K562 (cell line): ENCODE data around the gene PRSS57. TPM values are rescaled to one million over a fixed set of nuclear protein-coding genes. Genes with fewer than 3 reads are reported as not detected.

ENCODE experiments used
- ATAC-seq: fragments of 200-7000 bp; cut with Tn5 transposase; 3 replicates; pipeline ENCODE4 v1.9.1; 2020; ENCODE audit warnings: moderate library complexity
- BruUV-seq: library from RNA; stranded (reverse); fragments of 400-500 nt; replicated peaks from 2 replicates; lab custom pipeline; 2021; lab: Mats Ljungman, UMichigan
- CTCF ChIA-PET: fragments of 300-600 bp; formaldehyde crosslinking; extraction: SDS; loops from one replicate; lab custom pipeline; 2021; ENCODE audit warnings: low intra/inter-chr PET ratio; lab: Yijun Ruan, JAX
- POLR2A ChIA-PET: fragments of 300-600, 350-650 bp; sonication (Branson Sonifier 250); formaldehyde crosslinking; extraction: SDS; loops from one replicate; lab custom pipeline; 2021; ENCODE audit warnings: antibody characterized with exemption, inconsistent platforms; lab: Yijun Ruan, JAX
- DNase-seq, 4 experiments: peaks; one replicate each; pipeline versions ENCODE4 v3.0.0 to v3.0.0-alpha.2; 2011 to 2018; ENCODE audit warnings: low spot score in 3 of 4, mixed read lengths in 3 of 4; ENCODE audit errors: extremely low read depth in 1 of 4
- FAIRE-seq: peaks from 2 replicates; lab custom pipeline; 2011; peaks lifted over from hg19 to GRCh38; lab: Jason Lieb, UNC
- H2AFZ ChIP-seq: 2 replicates; pipeline ENCODE4 v1.6.0; 2011; ENCODE audit warnings: low read depth, low read length, control low read depth, inconsistent platforms
- H3K27ac ChIP-seq: fragments of 200-600 bp; 3 replicates; pipeline ENCODE4 v1.8.0; 2011; ENCODE audit warnings: low read depth, mild to moderate bottlenecking, control low read depth, inconsistent platforms, low read length, moderate library complexity, mixed read lengths; ENCODE audit errors: extremely low read depth
- H3K27me3 ChIP-seq, 2 experiments: fragments of 300-600 bp in 1 of 2; 2 replicates in 1 of 2; 3 replicates in 1 of 2; pipeline versions ENCODE4 v1.6.0 to v1.8.0; 2011; ENCODE audit warnings: inconsistent platforms in 2 of 2, low read length in 2 of 2, mild to moderate bottlenecking in 1 of 2, mixed read lengths in 1 of 2, moderate library complexity in 1 of 2; ENCODE audit not compliant: control insufficient read depth in 2 of 2, insufficient read depth in 2 of 2
- H3K36me3 ChIP-seq: fragments of 300-600 bp; 3 replicates; pipeline ENCODE4 v1.8.0; 2011; ENCODE audit warnings: mild to moderate bottlenecking, low read length, inconsistent platforms; ENCODE audit not compliant: control insufficient read depth, insufficient read depth
- H3K4me1 ChIP-seq, 2 experiments: fragments of 200-600 bp in 1 of 2; replicated peaks in 1 of 2; 2 replicates in 1 of 2; 3 replicates in 1 of 2; pipeline versions ENCODE4 v1.5.1 to v1.8.0; 2011; ENCODE audit warnings: inconsistent platforms in 2 of 2, low read length in 2 of 2, mild to moderate bottlenecking in 1 of 2, mixed read lengths in 1 of 2, moderate library complexity in 1 of 2; ENCODE audit not compliant: control insufficient read depth in 2 of 2, insufficient read depth in 2 of 2
- H3K4me2 ChIP-seq: 2 replicates; pipeline ENCODE4 v1.6.1; 2011; ENCODE audit warnings: low read length, control low read depth, inconsistent platforms, mixed read lengths; ENCODE audit not compliant: insufficient read depth
- H3K4me3 ChIP-seq: fragments of 200-600 bp; sonication (generic), shearing (Covaris generic); 2 replicates; pipeline ENCODE4 v1.5.1; 2016; ENCODE audit warnings: control low read depth, inconsistent platforms
- H3K79me2 ChIP-seq: fragments of 200-600 bp; 3 replicates; pipeline ENCODE4 v1.8.0; 2011; ENCODE audit warnings: low read length, inconsistent platforms; ENCODE audit not compliant: control insufficient read depth, insufficient read depth
- H3K9ac ChIP-seq, 2 experiments: 2 replicates each; pipeline versions ENCODE4 v1.6.0 to v1.6.1; 2011; ENCODE audit warnings: low read depth in 2 of 2, low read length in 2 of 2, control low read depth in 1 of 2, inconsistent platforms in 1 of 2, mild to moderate bottlenecking in 1 of 2, mixed read lengths in 1 of 2; ENCODE audit not compliant: insufficient read depth in 1 of 2
- H3K9me1 ChIP-seq: one replicate; pipeline ENCODE4 v1.6.0; 2011; ENCODE audit warnings: inconsistent platforms, mild to moderate bottlenecking, low read length, moderate library complexity; ENCODE audit not compliant: control insufficient read depth, insufficient read depth
- H3K9me3 ChIP-seq: replicated peaks from 2 replicates; pipeline ENCODE4 v1.5.1; 2011; ENCODE audit warnings: low read depth, low read length, inconsistent platforms; ENCODE audit not compliant: control insufficient read depth, insufficient read depth
- H4K20me1 ChIP-seq: replicated peaks from 2 replicates; pipeline ENCODE4 v1.6.1; 2011; ENCODE audit warnings: low read length, inconsistent platforms, mixed read lengths; ENCODE audit not compliant: control insufficient read depth, insufficient read depth
- NR2C1 ChIP-seq, 2 experiments: fragments of 450-650 bp; IDR thresholded peaks; 2 replicates each; pipeline ENCODE4 v1.6.1; 2017; ENCODE audit warnings: mild to moderate bottlenecking in 2 of 2, antibody characterized with exemption in 1 of 2, inconsistent platforms in 1 of 2, missing compliant biosample characterization in 1 of 2, missing genetic modification characterization in 1 of 2
- POLR2B ChIP-seq: fragments of 450-650 bp; IDR thresholded peaks from 2 replicates; pipeline ENCODE4 v1.6.1; 2018; ENCODE audit warnings: low read depth; ENCODE audit not compliant: partially characterized antibody
- POLR2G ChIP-seq: fragments of 200-400 bp; formaldehyde crosslinking; IDR thresholded peaks from 2 replicates; pipeline ENCODE4 v1.6.1; 2017; ENCODE audit warnings: low read depth, mild to moderate bottlenecking, antibody characterized with exemption, low read length, moderate library complexity
- ZBTB7A ChIP-seq: IDR thresholded peaks from 2 replicates; pipeline ENCODE4 v1.6.1; 2011; ENCODE audit warnings: low read depth, mild to moderate bottlenecking, low read length, moderate library complexity, borderline replicate concordance; ENCODE audit not compliant: control insufficient read depth
- WGBS: fragments of 100-300 bp; shearing (Covaris generic); methylation state at CpG from one replicate; pipeline ENCODE4 v1.1.6; 2016; ENCODE audit warnings: low coverage, mixed read lengths; ENCODE audit not compliant: insufficient coverage; ENCODE audit errors: missing lambda C conversion rate; 5-methylcytosine and 5-hydroxymethylcytosine counted together
- in situ Hi-C: fragments of 300-500 bp; cut with MboI; formaldehyde crosslinking; loops from 4 replicates; pipeline ENCODE4 v1.15.0; 2018; ENCODE audit warnings: inconsistent platforms, mixed read lengths
- intact Hi-C: fragments of 100-400 bp; cut with micrococcal nuclease; formaldehyde crosslinking; loops from 2 replicates; pipeline ENCODE4 v1.14.2; 2022
- polyA plus RNA-seq, 8 experiments: library from polyadenylated mRNA; depleted of rRNA in 4 of 8; stranded (reverse) in 5 of 8; unstranded in 3 of 8; fragments of >200 nt; fragmentation: Nextera tagmentation in 2 of 8; fragmentation: Illumina TruSeq in 1 of 8; extraction: Ambion mirVana in 2 of 8; extraction: Trizol in 1 of 8; gene quantifications; 2 replicates each; pipeline versions ENCODE4 v1.2.1 to v1.2.3, GENCODE V29; 2011 to 2014; ENCODE audit warnings: inconsistent platforms in 1 of 8, missing spikeins in 1 of 8
- total RNA-seq, 7 experiments: library from RNA; depleted of rRNA in 6 of 7; stranded (reverse); fragments of >200 nt in 6 of 7; fragmentation: Illumina TruSeq in 2 of 7; extraction: Trizol in 2 of 7; gene quantifications; 2 replicates each; pipeline versions ENCODE4 v1.2.1 to v1.2.3, GENCODE V29; 2011 to 2021; ENCODE audit warnings: low replicate concordance in 1 of 7

The PRSS57 gene
- total and polyA plus RNA-seq, 9 of the 15 experiments (the other 6 are each of a cell fraction or from before 2014, with no cell fraction given), result 0.06 to 2.5 (median 1.3) TPM; not detected in 3

DNA sequence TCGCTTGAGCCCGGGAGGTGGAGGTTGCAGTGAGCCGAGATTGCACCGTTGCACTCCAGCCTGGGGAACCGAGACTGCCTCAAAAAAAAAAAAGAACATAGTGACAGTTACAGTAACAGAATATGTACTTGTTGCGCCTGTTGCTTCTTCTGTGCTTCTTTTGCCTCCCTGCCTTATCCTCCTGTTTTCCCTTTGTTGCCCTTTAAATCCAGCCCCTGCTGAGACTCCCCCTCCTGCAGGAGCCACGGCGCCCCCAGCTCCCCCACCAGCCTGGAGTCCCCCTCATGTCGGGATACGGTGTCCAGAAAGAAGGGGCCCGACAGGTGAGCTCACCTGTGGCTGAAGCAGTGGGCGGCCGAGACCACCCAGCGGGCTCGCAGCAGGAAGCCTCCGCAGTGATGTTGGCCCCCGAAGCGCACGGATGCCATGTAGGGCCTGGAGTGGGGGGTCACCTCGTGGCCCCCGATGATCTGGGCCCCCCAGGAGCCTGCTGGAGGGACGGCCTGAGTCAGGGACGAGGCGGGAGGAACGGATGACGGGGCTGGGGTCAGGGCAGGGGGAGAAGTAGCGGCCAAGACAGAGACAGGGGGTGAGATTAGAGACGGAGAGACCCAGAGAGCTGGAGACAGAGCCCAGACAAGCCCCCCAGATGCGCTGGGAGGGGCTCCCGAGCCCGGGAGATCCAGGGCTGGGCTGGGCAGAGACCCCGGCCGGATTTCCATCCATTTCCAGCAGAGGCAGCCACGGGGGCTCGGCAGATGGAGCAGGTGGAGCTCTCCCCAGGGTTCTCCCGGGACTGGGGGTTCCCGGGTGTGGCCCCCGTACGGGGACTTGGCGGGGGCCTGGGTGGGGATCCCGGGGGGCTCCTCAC is 536 bp downstream of the PRSS57 start:
- Histone ChIP-seq H4K20me1 (no peaks in the 10 kb centered on the region), H2AFZ (peak overlapping the region; percentile 40; the same call in 1 of the 2 replicates), H3K27ac (no peak overlapping the region), H3K79me2 (no peaks in the 10 kb centered on the region), H3K9me1 (no peaks in the 10 kb centered on the region), H3K9me3 (no peaks in the 10 kb centered on the region), H3K36me3 (no peaks in the 10 kb centered on the region), H3K27me3 (no peaks in the 10 kb centered on the region; a peak in 1 of 5 replicates), H3K4me3 (no peak overlapping the region), H3K4me2 (no peak overlapping the region)
- FAIRE-seq (no peak), DNase-seq (no peak), ATAC-seq (peak; percentile 28; the same call in 1 of the 3 replicates)
- no TSS peak for BruUV-seq
- POLR2A ChIA-PET, result interaction anchor here (0.6 to 1.0 kb wide), 3 partner anchors 9 to 216 kb away, joined by 3 read pairs; partner anchors contain the start of gene PALM
- intact Hi-C loops, result no loop called here
- in situ Hi-C loops, result no loop called here
- WGBS, result 35% methylated on average over 28 of the region's 41 CpGs
- no peak for TF ChIP-seq POLR2B
- no peak for TF ChIP-seq NR2C1 (IDR thresholded peaks at IDR 0.05)
- TF ChIP-seq NR2C1 (tag; IDR thresholded peaks at IDR 0.05), result no peak
- TF ChIP-seq ZBTB7A, result peak; percentile 39; the same call in 1 of the 2 replicates
- 0 out of 2 replicates have a peak, but pooled peaks have one; percentile 28 for TF ChIP-seq POLR2G
- TF ChIP-seq, all 486 proteins: peak for 2
- peaks cover 5 to 41% of the 10 kb centered on the region in 2 experiments; a peak in 3 of 5 replicates for H3K4me1 ChIP-seq
- peak overlapping the region in 1 of 2 experiments; percentile 84; a peak in 2 of 4 replicates for H3K9ac ChIP-seq
- CTCF ChIA-PET, result no interaction called here
